Natural killer cell treated with Interleukin-12 subunit alpha and Interleukin-12 subunit beta and Interleukin-15 and Interleukin-18, amount 100 ng/mL, for 72 hours (primary cell): Measurements from ENCODE around the gene GLIS2. TPM values are rescaled to one million over a fixed set of nuclear protein-coding genes. Genes with fewer than 3 reads are reported as not detected.
A peak's percentile ranks its signal among the peaks of the same experiment; 100 is the strongest.

Experiments used
- ATAC-seq, 2 donors: fragments of 150-1000 bp; cut with Tn5 transposase in 1 of 2; sonication (Bioruptor Pico), chemical (Tn5 transposase) in 1 of 2; 2 replicates each; pipeline ENCODE4 v1.10.0; 2021
- DNase-seq: peaks from one replicate; pipeline ENCODE4 v3.0.0; 2022; ENCODE audit warnings: low spot score
- H3K27ac Mint-ChIP-seq, 2 donors: 1 replicate in 1 of 2; 2 replicates in 1 of 2; pipeline ENCODE4 v1.8.0; 2022; ENCODE audit warnings: mixed read lengths in 2 of 2, mild to moderate bottlenecking in 1 of 2, moderate library complexity in 1 of 2
- H3K27me3 Mint-ChIP-seq, 2 donors: 1 replicate in 1 of 2; 2 replicates in 1 of 2; pipeline ENCODE4 v1.8.0; 2022; ENCODE audit warnings: mixed read lengths in 2 of 2
- H3K36me3 Mint-ChIP-seq: one replicate; pipeline ENCODE4 v1.8.0; 2022; ENCODE audit warnings: mixed read lengths
- H3K4me1 Mint-ChIP-seq, 2 donors: 1 replicate in 1 of 2; 2 replicates in 1 of 2; pipeline ENCODE4 v1.8.0; 2022; ENCODE audit warnings: low read depth in 2 of 2, mixed read lengths in 2 of 2, mild to moderate bottlenecking in 1 of 2
- H3K4me3 Mint-ChIP-seq: one replicate; pipeline ENCODE4 v1.8.0; 2022; ENCODE audit warnings: mixed read lengths
- H3K9me3 Mint-ChIP-seq: 2 replicates; pipeline ENCODE4 v1.8.0; 2022; ENCODE audit warnings: mixed read lengths
- total RNA-seq, 2 donors: library from RNA; stranded (reverse); gene quantifications; one replicate each; pipeline ENCODE4 v1.2.3, GENCODE V29; 2022

GLIS2 gene
- total RNA-seq, 2 donors from 2014 or later: 0.31 to 0.43 TPM

- no peaks in the 10 kb centered on the region for H3K9me3 Mint-ChIP-seq
- ATAC-seq (no peak), DNase-seq (no peak)
- no peak overlapping the region for H3K27ac Mint-ChIP-seq
- peaks cover 15 to 16% of the 10 kb centered on the region in 2 donors for H3K27me3 Mint-ChIP-seq
- peaks cover 0 to 6% of the 10 kb centered on the region in 2 donors for H3K4me1 Mint-ChIP-seq
- no peak overlapping the region for H3K4me3 Mint-ChIP-seq
- no peaks in the 10 kb centered on the region for H3K36me3 Mint-ChIP-seq
Observed at GRCh38 chr16:4285167-4285566, 30.7 kb upstream of the GLIS2 start.

DNA sequence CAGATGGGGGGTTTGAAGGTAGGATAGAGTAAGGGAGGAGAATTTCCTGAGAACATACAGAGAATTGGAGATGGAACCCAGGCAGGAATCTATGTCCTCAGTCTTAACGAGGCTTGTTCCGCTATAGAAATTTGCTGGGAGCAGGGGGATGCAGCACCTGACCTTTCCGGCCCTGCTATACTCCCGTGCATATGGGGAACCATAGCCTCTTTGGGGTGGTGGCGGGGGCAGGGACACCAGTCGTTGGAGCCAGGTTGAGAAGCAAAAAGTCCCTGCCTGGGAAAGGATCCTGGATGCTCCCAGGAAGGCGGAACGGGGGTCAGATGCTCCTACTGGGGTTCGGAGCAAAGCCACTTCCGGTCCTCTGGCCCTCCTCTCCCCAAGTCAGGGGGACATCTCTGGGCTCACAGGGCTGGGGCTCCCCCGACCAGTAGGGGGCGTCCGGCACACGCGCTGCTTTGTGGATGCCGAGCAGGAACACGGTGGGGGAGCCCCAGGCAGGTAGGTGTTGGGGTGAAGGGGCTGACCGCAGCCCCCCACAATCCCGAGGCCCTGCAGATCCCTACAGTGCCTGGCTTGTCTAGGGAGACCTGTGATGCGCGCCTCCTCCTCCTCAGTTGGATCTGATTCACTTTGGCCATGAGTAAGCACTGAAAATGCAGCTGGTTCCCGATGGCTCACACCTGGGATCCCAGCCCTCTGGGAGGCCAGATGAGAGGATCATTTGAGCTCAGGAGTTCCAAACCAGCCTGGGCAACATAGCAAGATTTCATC lies 27.5 kb upstream of the GLIS2 start:
- Mint-ChIP-seq H3K9me3 (no peaks in the 10 kb centered on the region), H3K36me3 (no peaks in the 10 kb centered on the region), H3K4me3 (no peak overlapping the region), H3K27ac (no peak overlapping the region), H3K27me3 (peaks cover 15 to 23% of the 10 kb centered on the region in 2 donors), H3K4me1 (peaks cover 0 to 6% of the 10 kb centered on the region in 2 donors)
- ATAC-seq (peak; percentile 88 to 90), DNase-seq (peak; percentile 78)

DNA sequence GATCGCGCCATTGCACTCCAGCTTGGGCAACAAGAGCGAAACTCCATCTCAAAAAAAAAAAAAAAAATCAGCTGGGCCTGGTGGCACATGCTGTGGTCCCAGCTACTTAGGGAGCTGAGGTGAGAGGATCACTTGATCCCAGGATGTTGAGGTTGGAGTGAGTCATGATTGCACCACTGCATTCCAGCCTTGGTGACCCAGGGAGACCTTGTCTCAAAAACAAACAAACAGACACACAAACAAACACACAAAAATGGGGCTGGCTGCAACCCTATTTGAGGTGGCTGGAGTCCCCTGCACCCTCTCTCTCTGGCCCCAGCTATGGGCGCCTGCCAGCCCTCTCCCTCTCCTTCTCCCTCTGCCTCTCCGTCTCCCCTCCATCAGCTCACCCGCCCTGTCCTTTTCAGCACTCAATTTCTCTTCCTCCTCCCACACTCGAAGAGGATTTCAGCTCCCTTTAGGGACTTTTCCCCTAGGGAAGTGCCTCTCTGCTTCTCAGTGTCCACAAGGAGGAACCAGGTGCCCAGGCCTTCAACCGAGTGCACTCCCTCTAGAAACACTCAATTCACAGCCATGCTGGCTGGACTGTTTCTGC lies 25.5 kb upstream of the GLIS2 start:
- Mint-ChIP-seq H3K27ac (peak overlapping the region in 1 of 2 donors; percentile 47), H3K4me1 (peaks cover 0 to 3% of the 10 kb centered on the region in 2 donors), H3K36me3 (no peaks in the 10 kb centered on the region), H3K27me3 (peaks cover 0 to 15% of the 10 kb centered on the region in 2 donors), H3K9me3 (no peaks in the 10 kb centered on the region), H3K4me3 (no peak overlapping the region)
- ATAC-seq (no peak), DNase-seq (no peak)

- peaks cover 0 to 13% of the 10 kb centered on the region in 2 donors for H3K27me3 Mint-ChIP-seq
- H3K27ac Mint-ChIP-seq: no peak overlapping the region
- H3K4me1 Mint-ChIP-seq: peaks cover 0 to 3% of the 10 kb centered on the region in 2 donors
- H3K36me3 Mint-ChIP-seq: no peaks in the 10 kb centered on the region
- DNase-seq: no peak
- H3K9me3 Mint-ChIP-seq: no peaks in the 10 kb centered on the region
- H3K4me3 Mint-ChIP-seq: no peak overlapping the region
- no peak for ATAC-seq
Observed at GRCh38 chr16:4291699-4292098, 24.2 kb upstream of the GLIS2 start.

DNA sequence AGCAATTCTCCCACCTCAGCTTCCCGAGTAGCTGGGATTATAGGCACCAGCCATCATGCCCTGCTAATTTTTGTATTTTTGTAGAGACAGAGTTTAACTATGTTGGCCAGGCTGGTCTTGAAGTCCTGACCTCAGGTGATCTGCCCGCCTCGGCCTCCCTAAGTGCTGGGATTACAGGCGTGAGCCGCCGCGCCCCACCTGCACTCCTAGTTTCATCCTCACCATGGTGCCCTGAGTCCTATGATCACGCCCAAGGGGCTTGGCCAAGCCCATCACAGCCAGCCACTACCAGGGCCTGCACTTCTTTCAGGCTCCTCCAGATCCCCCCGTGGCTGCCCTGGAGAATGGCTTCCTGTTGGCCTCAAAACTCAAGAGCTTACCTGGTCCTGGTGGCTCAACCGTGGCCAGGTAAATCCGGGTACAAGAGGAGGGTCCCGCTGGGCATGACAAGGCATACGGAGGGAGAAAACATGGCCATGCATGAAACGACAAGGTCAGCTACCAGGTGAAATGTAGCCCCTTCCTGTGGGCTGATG lies 22.6 kb upstream of the GLIS2 start:
- no peaks in the 10 kb centered on the region for H3K36me3 Mint-ChIP-seq
- H3K9me3 Mint-ChIP-seq: no peaks in the 10 kb centered on the region
- DNase-seq (no peak), ATAC-seq (no peak)
- no peak overlapping the region for H3K27ac Mint-ChIP-seq
- peaks cover 0 to 13% of the 10 kb centered on the region in 2 donors for H3K27me3 Mint-ChIP-seq
- no peaks in the 10 kb centered on the region for H3K4me1 Mint-ChIP-seq
- no peak overlapping the region for H3K4me3 Mint-ChIP-seq

- no peaks in the 10 kb centered on the region for H3K9me3 Mint-ChIP-seq
- H3K27ac Mint-ChIP-seq: no peak overlapping the region
- H3K36me3 Mint-ChIP-seq: no peaks in the 10 kb centered on the region
- H3K4me3 Mint-ChIP-seq: no peak overlapping the region
- DNase-seq: no peak
- H3K4me1 Mint-ChIP-seq: no peaks in the 10 kb centered on the region
- H3K27me3 Mint-ChIP-seq: peaks cover 0 to 13% of the 10 kb centered on the region in 2 donors
- ATAC-seq: peak; percentile 6 to 11
Observed at GRCh38 chr16:4293822-4294457, 21.9 kb upstream of the GLIS2 start.

DNA sequence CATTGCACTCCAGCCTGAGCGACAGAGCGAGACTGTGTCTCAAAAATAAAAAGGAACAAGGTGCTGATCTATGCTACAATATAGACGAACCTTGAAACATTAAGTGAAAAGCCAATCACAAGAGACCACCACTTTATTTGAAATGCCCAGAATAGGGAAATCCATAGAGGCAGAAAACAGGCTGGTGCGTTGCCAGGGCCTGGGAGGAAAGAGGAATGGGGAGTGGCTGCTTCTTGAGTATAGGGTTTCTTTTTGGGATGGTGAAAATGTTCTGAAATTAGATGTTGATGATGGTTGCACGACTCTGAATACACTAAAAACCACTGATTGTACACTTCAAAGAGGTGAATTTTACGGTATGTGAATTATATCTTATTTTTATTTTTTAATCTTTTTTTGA lies 20.3 kb upstream of the GLIS2 start:
- no peak for ATAC-seq
- no peak for DNase-seq
- no peaks in the 10 kb centered on the region for H3K36me3 Mint-ChIP-seq
- peaks cover 0 to 2% of the 10 kb centered on the region in 2 donors for H3K4me1 Mint-ChIP-seq
- no peak overlapping the region for H3K4me3 Mint-ChIP-seq
- no peaks in the 10 kb centered on the region for H3K9me3 Mint-ChIP-seq
- peaks cover 0 to 11% of the 10 kb centered on the region in 2 donors for H3K27me3 Mint-ChIP-seq
- no peak overlapping the region for H3K27ac Mint-ChIP-seq

- Mint-ChIP-seq H3K4me1 (peaks cover 0 to 2% of the 10 kb centered on the region in 2 donors), H3K36me3 (no peaks in the 10 kb centered on the region)
- ATAC-seq: no peak
Observed at GRCh38 chr16:4297480-4297879, 18.4 kb upstream of the GLIS2 start.

GRCh38 chr16:4298761-4299522 lies 16.9 kb upstream of the GLIS2 start:
- Mint-ChIP-seq H3K4me3 (no peak overlapping the region), H3K36me3 (no peaks in the 10 kb centered on the region), H3K4me1 (peaks cover 0 to 3% of the 10 kb centered on the region in 2 donors), H3K27ac (no peak overlapping the region), H3K9me3 (no peaks in the 10 kb centered on the region), H3K27me3 (no peaks in the 10 kb centered on the region)
- no peak for ATAC-seq
- no peak for DNase-seq

More at GRCh38 chr16:4297480-4297879, 18.4 kb upstream of the GLIS2 start:
- no peak overlapping the region for H3K27ac Mint-ChIP-seq
- no peak for DNase-seq
- peaks cover 0 to 9% of the 10 kb centered on the region in 2 donors for H3K27me3 Mint-ChIP-seq
- H3K4me3 Mint-ChIP-seq: no peak overlapping the region
- no peaks in the 10 kb centered on the region for H3K9me3 Mint-ChIP-seq

- Mint-ChIP-seq H3K27ac (peak overlapping the region in 1 of 2 donors; percentile 43), H3K4me3 (no peak overlapping the region), H3K27me3 (no peaks in the 10 kb centered on the region), H3K4me1 (peaks cover 0 to 7% of the 10 kb centered on the region in 2 donors), H3K36me3 (no peaks in the 10 kb centered on the region), H3K9me3 (no peaks in the 10 kb centered on the region)
- no peak for DNase-seq
- no peak for ATAC-seq
Observed at GRCh38 chr16:4301177-4301576, 14.7 kb upstream of the GLIS2 start.

DNA sequence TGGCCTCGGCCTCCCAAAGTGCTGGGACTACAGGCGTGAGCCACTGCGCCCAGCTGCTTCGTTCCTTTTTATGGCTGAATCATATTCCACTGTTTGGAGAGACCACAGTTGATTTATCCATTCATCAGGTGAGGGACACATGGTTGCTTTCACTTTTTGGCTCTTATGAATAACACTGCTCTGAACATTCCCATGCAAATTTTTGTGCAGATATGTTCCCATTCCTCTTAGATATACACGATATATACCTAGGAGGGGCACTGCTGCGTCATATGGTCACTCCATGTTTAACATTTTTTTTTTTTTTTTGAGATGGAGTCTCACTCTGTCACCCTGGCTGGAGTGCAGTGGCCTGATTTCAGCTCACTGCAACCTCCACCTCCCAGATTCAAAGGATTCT lies 13.9 kb upstream of the GLIS2 start:
- Mint-ChIP-seq H3K9me3 (no peaks in the 10 kb centered on the region), H3K27me3 (no peaks in the 10 kb centered on the region), H3K4me3 (no peak overlapping the region), H3K4me1 (peaks cover 5 to 13% of the 10 kb centered on the region in 2 donors), H3K27ac (peak overlapping the region in 1 of 2 donors; percentile 43), H3K36me3 (peaks cover under 1% of the 10 kb centered on the region)
- no peak for DNase-seq
- no peak for ATAC-seq

- Mint-ChIP-seq H3K27me3 (no peaks in the 10 kb centered on the region), H3K27ac (no peak overlapping the region), H3K36me3 (peaks cover 5% of the 10 kb centered on the region), H3K9me3 (no peaks in the 10 kb centered on the region), H3K4me1 (peaks cover 9 to 18% of the 10 kb centered on the region in 2 donors), H3K4me3 (peak overlapping the region; percentile 42)
- no peak for DNase-seq
- ATAC-seq: no peak
Observed at GRCh38 chr16:4303973-4304372, 11.9 kb upstream of the GLIS2 start.

DNA sequence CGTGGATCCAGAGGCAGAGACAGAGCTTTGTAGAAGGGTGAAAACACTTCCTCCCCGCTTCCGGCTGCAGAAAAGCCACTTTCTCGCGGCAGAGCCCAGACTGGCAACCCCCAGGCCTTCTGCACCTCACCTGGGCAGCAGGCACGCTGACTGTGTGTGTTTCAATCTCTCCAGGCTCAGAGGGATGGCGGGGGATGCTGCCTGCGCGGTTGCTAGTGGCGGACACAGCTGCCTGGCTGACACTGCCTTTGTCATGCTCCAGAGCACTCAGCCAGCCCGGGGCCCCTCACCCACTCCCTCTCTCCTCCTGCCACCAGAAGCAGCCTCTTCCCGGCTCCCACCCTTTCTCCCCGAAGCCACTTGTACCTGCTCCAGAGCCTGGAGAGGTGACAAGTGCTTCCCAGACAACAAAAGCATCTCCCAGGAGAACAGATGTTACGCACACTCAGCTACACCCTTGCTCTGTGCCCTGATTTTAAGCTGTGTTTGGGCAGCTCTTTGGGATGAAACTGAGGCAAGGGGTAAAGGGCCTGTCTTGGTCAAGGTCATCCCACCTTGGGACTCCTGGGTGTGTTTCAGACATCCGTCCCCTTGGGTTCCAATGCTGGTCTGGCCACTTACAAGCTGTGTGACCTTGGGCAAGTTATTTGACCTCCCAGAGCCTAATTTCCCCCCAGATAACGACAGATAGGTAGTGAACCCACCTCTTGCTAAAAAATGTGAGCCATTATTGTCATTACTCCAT lies 9.2 kb upstream of the GLIS2 start:
- no peaks in the 10 kb centered on the region for H3K27me3 Mint-ChIP-seq
- ATAC-seq (no peak), DNase-seq (no peak)
- H3K9me3 Mint-ChIP-seq: no peaks in the 10 kb centered on the region
- peak overlapping the region; percentile 98 for H3K4me3 Mint-ChIP-seq
- peaks cover 5% of the 10 kb centered on the region for H3K36me3 Mint-ChIP-seq
- peaks cover 9 to 19% of the 10 kb centered on the region in 2 donors for H3K4me1 Mint-ChIP-seq
- peak overlapping the region; percentile 91 to 97 for H3K27ac Mint-ChIP-seq
